Peyer's patch (tissue), 4 donors: ENCODE results near the gene CTSH.

Source experiments
- CTCF ChIP-seq, 6 experiments: fragments of 450-650 bp in 4 of 6; fragments of 200-600 bp in 2 of 6; sonication (generic) in 1 of 6; IDR thresholded peaks; one replicate each; pipeline ENCODE4 v1.5.1; 2017 to 2019; ENCODE audit warnings: antibody characterized with exemption in 6 of 6, mild to moderate bottlenecking in 3 of 6, moderate library complexity in 1 of 6
- POLR2A ChIP-seq, 2 donors: fragments of 450-650 bp; IDR thresholded peaks; one replicate each; pipeline ENCODE4 v1.5.1; 2017; ENCODE audit warnings: antibody characterized with exemption in 2 of 2, mild to moderate bottlenecking in 2 of 2, moderate library complexity in 2 of 2

GRCh38 chr15:78875107-78875914 lies 69.5 kb downstream of the CTSH start:
- no peak for TF ChIP-seq CTCF (IDR thresholded peaks at IDR 0.05)
- no peak for TF ChIP-seq POLR2A (IDR thresholded peaks at IDR 0.05)
